Common myeloid progenitor, CD34-positive (primary cell): ENCODE measurements around the gene GARIN6.

Source experiments
- CTCF ChIA-PET: fragments of 350-600 bp; sonication (Branson Sonifier 250); formaldehyde crosslinking; loops from one replicate; lab custom pipeline; 2021; ENCODE audit warnings: antibody characterized with exemption; lab: Charles Lee
- POLR2A ChIA-PET: fragments of 350-600 bp; sonication (Branson Sonifier 250); formaldehyde crosslinking; loops from one replicate; lab custom pipeline; 2021; ENCODE audit warnings: antibody characterized with exemption; lab: Charles Lee
- DNase-seq, 3 donors: peaks; one replicate each; pipeline versions ENCODE4 v3.0.0 to v3.0.0-alpha.2; 2013
- H3K27ac ChIP-seq, 2 experiments: 1 replicate in 1 of 2; 2 replicates in 1 of 2; pipeline ENCODE4 v1.7.0; 2013; ENCODE audit warnings: inconsistent platforms in 2 of 2, low read length in 2 of 2, mild to moderate bottlenecking in 2 of 2, low read depth in 1 of 2, moderate library complexity in 1 of 2; ENCODE audit not compliant: severe bottlenecking in 2 of 2, insufficient read depth in 1 of 2, poor library complexity in 1 of 2
- H3K27me3 ChIP-seq, 5 experiments: replicated peaks in 2 of 5; 1 replicate in 3 of 5; 2 replicates in 2 of 5; pipeline versions ENCODE4 v1.6.1 to v1.7.0; 2013; ENCODE audit warnings: low read length in 4 of 5, mild to moderate bottlenecking in 2 of 5, moderate library complexity in 2 of 5, inconsistent platforms in 1 of 5; ENCODE audit not compliant: insufficient read depth in 5 of 5, control insufficient read depth in 4 of 5
- H3K36me3 ChIP-seq, 4 experiments: 1 replicate in 2 of 4; 2 replicates in 2 of 4; pipeline versions ENCODE4 v1.6.1 to v1.7.0; 2013; ENCODE audit warnings: low read length in 3 of 4, control low read depth in 1 of 4, mild to moderate bottlenecking in 1 of 4; ENCODE audit not compliant: control insufficient read depth in 4 of 4, insufficient read depth in 4 of 4
- H3K4me1 ChIP-seq, 4 experiments: 1 replicate in 3 of 4; 2 replicates in 1 of 4; pipeline versions ENCODE4 v1.6.1 to v1.7.1; 2013; ENCODE audit warnings: low read length in 3 of 4, mild to moderate bottlenecking in 3 of 4, control low read depth in 1 of 4, inconsistent platforms in 1 of 4, moderate library complexity in 1 of 4; ENCODE audit not compliant: control insufficient read depth in 4 of 4, insufficient read depth in 4 of 4; ENCODE audit errors: control extremely low read depth in 1 of 4
- H3K4me3 ChIP-seq, 7 experiments: 1 replicate in 4 of 7; 2 replicates in 3 of 7; pipeline versions ENCODE4 v1.5.1 to v1.7.0; 2013; ENCODE audit warnings: mild to moderate bottlenecking in 7 of 7, low read length in 6 of 7, moderate library complexity in 6 of 7, inconsistent platforms in 2 of 7, low read depth in 2 of 7, control low read depth in 1 of 7; ENCODE audit not compliant: insufficient read depth in 4 of 7, control insufficient read depth in 1 of 7; ENCODE audit errors: extremely low read depth in 1 of 7
- H3K9me3 ChIP-seq, 5 experiments: 1 replicate in 4 of 5; 2 replicates in 1 of 5; pipeline versions ENCODE4 v1.6.1 to v1.7.1; 2013; ENCODE audit warnings: low read length in 4 of 5, mild to moderate bottlenecking in 2 of 5, inconsistent platforms in 1 of 5, low read depth in 1 of 5, moderate library complexity in 1 of 5; ENCODE audit not compliant: control insufficient read depth in 4 of 5, insufficient read depth in 2 of 5; ENCODE audit errors: control extremely low read depth in 1 of 5
- WGBS: methylation state at CpG from one replicate; pipeline ENCODE4 v1.1.5; 2013; ENCODE audit not compliant: insufficient coverage; 5-methylcytosine and 5-hydroxymethylcytosine counted together

Gene GARIN6

GRCh38 chr12:99658671-99659349 is 11.3 kb downstream of the GARIN6 start:
- H3K36me3 ChIP-seq: no peaks in the 10 kb centered on the region
- H3K4me3 ChIP-seq: no peak overlapping the region
- POLR2A ChIA-PET: no interaction called here
- no peaks in the 10 kb centered on the region for H3K4me1 ChIP-seq
- CTCF ChIA-PET: interaction anchor here (1.5 kb wide), 1 partner anchor 615 kb away, joined by 4 read pairs; no protein-coding TSS in a partner anchor
- no peak for DNase-seq
- H3K27ac ChIP-seq: no peak overlapping the region
- H3K27me3 ChIP-seq: no peaks in the 10 kb centered on the region
- H3K9me3 ChIP-seq: no peaks in the 10 kb centered on the region
- WGBS: no CpG with 5 or more reads among the region's 1 CpG

- H3K9me3 ChIP-seq: no peaks in the 10 kb centered on the region
- no peak overlapping the region for H3K27ac ChIP-seq
- ChIA-PET POLR2A (no interaction called here), CTCF (no interaction called here)
- H3K4me1 ChIP-seq: no peaks in the 10 kb centered on the region
- H3K27me3 ChIP-seq: no peaks in the 10 kb centered on the region
- no CpG with 5 or more reads among the region's 1 CpG for WGBS
- no peaks in the 10 kb centered on the region for H3K36me3 ChIP-seq
- no peak for DNase-seq
- H3K4me3 ChIP-seq: no peak overlapping the region
These were observed 23.1 kb downstream of the GARIN6 start for GRCh38 chr12:99670635-99671034.

- CTCF ChIA-PET: no interaction called here
- Histone ChIP-seq H3K36me3 (no peaks in the 10 kb centered on the region), H3K4me3 (no peak overlapping the region), H3K27ac (no peak overlapping the region), H3K9me3 (no peaks in the 10 kb centered on the region), H3K27me3 (no peaks in the 10 kb centered on the region), H3K4me1 (no peaks in the 10 kb centered on the region)
- DNase-seq: no peak
- WGBS: 46% methylated on average over 4 of the region's 4 CpGs
- POLR2A ChIA-PET: no interaction called here
These were observed 32.7 kb downstream of the GARIN6 start for GRCh38 chr12:99680276-99680675.

GRCh38 chr12:99686142-99686541 is 38.6 kb downstream of the GARIN6 start:
- POLR2A ChIA-PET: no interaction called here

GRCh38 chr12:99695050-99695449 is 47.5 kb downstream of the GARIN6 start:
- H3K4me1 ChIP-seq: no peaks in the 10 kb centered on the region
- DNase-seq: no peak
- H3K36me3 ChIP-seq: no peaks in the 10 kb centered on the region
- no peaks in the 10 kb centered on the region for H3K27me3 ChIP-seq
- 71% methylated on average over 1 of the region's 2 CpGs for WGBS
- H3K4me3 ChIP-seq: no peak overlapping the region
- ChIA-PET POLR2A (no interaction called here), CTCF (no interaction called here)
- peaks cover 0 to 1% (median 0%) of the 10 kb centered on the region in 5 experiments for H3K9me3 ChIP-seq
- H3K27ac ChIP-seq: no peak overlapping the region

More at GRCh38 chr12:99686142-99686541, 38.6 kb downstream of the GARIN6 start:
- 100% methylated on average over 1 of the region's 1 CpG for WGBS
- CTCF ChIA-PET: no interaction called here
- Histone ChIP-seq H3K9me3 (no peaks in the 10 kb centered on the region), H3K4me3 (no peak overlapping the region), H3K27ac (no peak overlapping the region), H3K4me1 (no peaks in the 10 kb centered on the region), H3K27me3 (no peaks in the 10 kb centered on the region), H3K36me3 (no peaks in the 10 kb centered on the region)
- no peak for DNase-seq
